Activated T-cell treated with anti-CD3 and anti-CD28 coated beads, Interleukin-2, amount 50 U/mL, for 48 hours (primary cell): ENCODE results near the gene BATF.
"Not testable (repeated sequence)": the region's sequence is repeated elsewhere in the genome, so short reads cannot be mapped to it uniquely, and the experiment has no call there.

ENCODE experiments used
- DNase-seq, 2 experiments: peaks; one replicate each; pipeline ENCODE4 v3.0.0-alpha.2; 2020

BATF gene

GRCh38 chr14:75522224-75522982, at the start of gene BATF:
TSS of gene BATF (plus strand) at chr14:75522469. CDS start at chr14:75522683, 214 bp downstream.
- peak; percentile 85 for DNase-seq

- not testable (repeated sequence) for DNase-seq
Measured at GRCh38 chr14:75474127-75474526, 48.1 kb upstream of the BATF start.

- no peak for DNase-seq
Measured at GRCh38 chr14:75476274-75476995, 45.8 kb upstream of the BATF start.

GRCh38 chr14:75477881-75478280, 44.4 kb upstream of the BATF start:
- DNase-seq: no peak

- no peak for DNase-seq
Measured at GRCh38 chr14:75479770-75480600, 42.3 kb upstream of the BATF start.

- no peak for DNase-seq
Measured at GRCh38 chr14:75482366-75482765, 39.9 kb upstream of the BATF start.

GRCh38 chr14:75484711-75485429, 37.4 kb upstream of the BATF start:
- DNase-seq: no peak

GRCh38 chr14:75486318-75486717, 36.0 kb upstream of the BATF start:
- DNase-seq: no peak

GRCh38 chr14:75487155-75487671, 35.1 kb upstream of the BATF start:
- peak in 1 of 2 experiments; percentile 50 for DNase-seq

- DNase-seq: no peak
Measured at GRCh38 chr14:75489480-75489837, 32.8 kb upstream of the BATF start.

- DNase-seq: no peak
Measured at GRCh38 chr14:75491376-75491978, 30.8 kb upstream of the BATF start.

GRCh38 chr14:75492832-75493591, 29.3 kb upstream of the BATF start:
- DNase-seq: no peak

- no peak for DNase-seq
Measured at GRCh38 chr14:75493592-75494087, 28.6 kb upstream of the BATF start.

- DNase-seq: no peak
Measured at GRCh38 chr14:75494896-75495295, 27.4 kb upstream of the BATF start.

- DNase-seq: no peak
Measured at GRCh38 chr14:75495399-75495798, 26.9 kb upstream of the BATF start.

GRCh38 chr14:75495882-75496281, 26.4 kb upstream of the BATF start:
- no peak for DNase-seq

GRCh38 chr14:75496755-75497154, 25.5 kb upstream of the BATF start:
- no peak for DNase-seq

GRCh38 chr14:75497191-75497590, 25.1 kb upstream of the BATF start:
- DNase-seq: peak; percentile 60 to 68

GRCh38 chr14:75497701-75498100, 24.6 kb upstream of the BATF start:
- no peak for DNase-seq

- peak; percentile 41 to 46 for DNase-seq
Measured at GRCh38 chr14:75499084-75499875, 23.0 kb upstream of the BATF start.
